ENCODE measurements around the gene PUSL1.

The PUSL1 gene

DNA sequence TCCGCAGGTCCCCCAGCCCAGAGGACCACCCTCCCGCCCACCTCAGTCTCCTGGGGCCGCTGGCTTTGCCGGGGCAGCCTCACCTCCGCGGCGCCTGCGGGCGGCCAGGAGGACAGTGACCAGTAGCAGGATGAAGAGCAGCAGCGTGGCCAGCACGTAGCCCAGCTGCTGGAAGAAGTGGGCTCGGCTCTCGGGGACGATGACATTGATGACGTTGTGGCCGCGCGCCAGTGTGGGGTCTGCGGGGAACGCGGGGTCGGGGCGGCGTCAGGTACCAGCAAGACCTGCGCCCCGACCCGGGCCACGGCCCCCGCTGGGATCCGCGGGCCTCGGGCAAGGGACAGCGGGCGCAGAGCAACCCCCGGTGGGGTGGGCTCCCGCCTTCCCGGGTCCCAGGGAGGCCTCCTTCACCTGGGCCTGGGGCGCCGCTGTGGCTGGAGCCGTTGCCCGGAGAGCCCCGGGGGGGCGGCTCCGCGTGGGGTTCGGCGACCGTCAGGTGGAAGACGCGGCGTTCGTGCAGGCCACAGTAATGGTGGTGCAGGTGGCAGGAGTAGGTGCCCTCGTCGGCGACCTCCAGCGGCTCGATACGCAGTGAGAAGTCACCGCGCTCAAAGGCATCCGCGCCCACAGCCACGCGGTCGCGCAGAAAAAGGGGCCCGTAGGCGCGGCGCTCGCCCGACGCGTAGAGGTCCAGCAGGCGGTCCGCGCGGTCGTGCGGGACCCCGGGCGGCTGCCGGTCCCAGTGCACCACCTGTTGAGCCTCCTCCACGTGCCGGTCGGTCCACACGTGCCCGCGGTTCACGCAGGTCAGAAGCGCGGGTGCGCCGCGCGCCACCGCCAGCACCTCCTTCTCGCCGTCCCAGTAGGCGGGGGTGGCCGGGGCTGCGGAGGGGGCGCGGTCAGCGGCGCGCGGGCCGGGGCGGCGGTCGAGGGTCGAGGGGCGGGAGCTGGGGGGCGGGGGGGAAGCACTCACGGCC is 46.2 kb downstream of the PUSL1 start:
- DNase-seq = no peak

DNA sequence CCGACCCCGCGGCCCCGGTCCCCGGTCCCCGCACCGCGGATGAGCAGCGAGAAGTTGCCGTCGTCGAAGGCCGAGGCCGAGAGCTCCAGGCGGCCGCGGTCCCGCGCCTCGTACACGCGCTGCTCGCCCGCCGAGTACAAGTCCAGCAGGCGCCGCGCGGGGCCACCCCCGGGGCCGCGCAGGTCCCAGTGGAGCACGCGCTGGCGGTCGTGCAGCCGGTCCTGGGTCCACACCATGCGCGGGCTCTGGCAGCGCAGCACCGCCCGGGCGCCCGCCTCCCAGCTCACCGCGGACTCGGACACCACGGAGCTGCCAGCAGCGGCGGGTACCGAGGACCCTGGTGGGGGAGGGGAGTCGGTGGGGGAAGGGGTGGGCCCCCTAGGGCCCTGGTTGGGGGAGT is 47.0 kb downstream of the PUSL1 start:
- peak; percentile 37 for DNase-seq

DNA sequence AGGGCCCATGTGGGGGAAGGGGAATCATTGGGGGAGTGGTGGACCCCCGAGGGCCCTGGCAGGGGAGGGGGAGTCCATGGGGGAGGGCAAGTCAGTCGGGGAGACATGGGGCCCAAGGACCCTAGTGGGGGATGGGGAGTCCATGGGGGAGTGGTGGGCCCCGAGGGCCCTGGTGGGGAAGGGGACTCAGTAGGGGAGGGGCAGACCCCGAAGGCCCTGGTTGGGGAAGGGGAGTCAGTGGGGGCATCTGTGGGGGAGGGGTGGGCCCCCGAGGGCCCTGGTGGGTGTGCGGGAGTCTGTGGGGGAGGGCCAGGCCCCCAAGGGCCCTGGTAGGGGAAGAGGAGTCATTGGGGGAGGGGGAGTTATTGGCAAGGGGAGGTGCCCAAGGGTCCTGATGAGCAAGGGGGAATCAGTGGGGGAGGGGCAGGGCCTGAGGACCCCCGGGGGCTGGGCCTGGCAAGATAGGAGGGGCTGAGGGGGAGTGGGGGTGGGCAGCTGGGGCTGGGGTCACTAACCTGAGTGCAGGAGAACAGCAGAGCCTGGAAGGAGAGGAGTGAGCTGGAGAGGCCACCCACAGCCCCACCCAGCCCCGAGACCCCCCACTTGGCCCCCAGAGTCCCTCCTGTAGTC is 47.9 kb downstream of the PUSL1 start:
- DNase-seq = no peak

DNA sequence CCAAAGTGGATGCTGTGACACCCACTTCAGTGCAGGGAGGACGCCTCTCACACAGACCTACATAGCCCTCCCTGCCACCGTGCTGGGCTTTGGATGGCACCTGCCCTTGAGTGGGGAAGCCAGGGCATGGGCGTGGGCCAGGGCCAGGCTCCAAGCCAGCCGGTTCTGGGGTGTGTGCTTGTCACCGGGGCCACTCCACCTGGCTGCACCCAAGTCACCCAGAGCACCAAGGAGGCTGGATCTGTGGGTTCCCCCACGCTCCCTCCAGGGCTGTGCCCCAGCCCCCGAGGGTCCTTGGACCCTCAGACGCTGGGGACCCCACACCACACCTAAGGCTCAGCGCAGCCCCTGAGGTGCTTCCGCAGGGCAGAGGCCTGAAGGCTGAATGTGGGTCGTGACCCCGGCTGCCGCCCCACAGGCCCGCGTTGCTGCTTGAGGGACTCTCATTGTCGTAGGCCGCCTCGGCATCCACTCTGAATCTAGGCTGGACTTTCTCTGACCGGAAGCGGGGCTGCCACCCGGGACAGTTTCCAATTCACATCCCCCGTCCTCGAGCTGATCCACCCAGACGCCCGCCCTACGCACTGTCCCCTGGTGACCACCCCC is 48.5 kb downstream of the PUSL1 start:
- peak; percentile 63 for DNase-seq

DNA sequence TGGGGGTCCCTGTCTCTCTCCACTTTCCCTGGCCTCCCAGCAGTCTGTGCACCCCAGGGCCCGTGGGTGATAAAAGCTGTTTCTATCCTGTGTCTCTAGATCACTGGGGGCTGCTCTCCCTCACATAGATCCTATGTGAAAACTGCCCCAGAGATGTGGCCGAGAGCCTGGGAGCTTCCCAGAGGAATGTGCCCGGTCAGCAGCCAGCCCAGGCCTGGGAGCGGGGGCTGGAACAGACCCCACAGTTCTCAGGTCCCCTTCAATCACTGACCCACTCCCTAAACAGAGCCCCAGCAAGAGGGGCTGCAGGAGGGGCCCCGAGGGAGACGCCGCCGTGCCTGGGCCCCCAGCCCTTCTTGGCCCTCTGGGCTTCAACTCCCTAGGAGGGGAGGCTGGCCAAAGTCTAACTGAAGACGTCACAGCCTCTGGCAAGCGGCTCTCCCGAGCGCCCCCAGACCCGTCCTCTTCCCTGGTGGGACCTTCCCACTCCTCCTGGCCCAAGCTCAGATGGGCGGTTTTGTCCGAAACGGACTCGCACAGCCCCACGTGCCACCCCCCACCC is 49.6 kb downstream of the PUSL1 start:
- peak; percentile 53 for DNase-seq

DNA sequence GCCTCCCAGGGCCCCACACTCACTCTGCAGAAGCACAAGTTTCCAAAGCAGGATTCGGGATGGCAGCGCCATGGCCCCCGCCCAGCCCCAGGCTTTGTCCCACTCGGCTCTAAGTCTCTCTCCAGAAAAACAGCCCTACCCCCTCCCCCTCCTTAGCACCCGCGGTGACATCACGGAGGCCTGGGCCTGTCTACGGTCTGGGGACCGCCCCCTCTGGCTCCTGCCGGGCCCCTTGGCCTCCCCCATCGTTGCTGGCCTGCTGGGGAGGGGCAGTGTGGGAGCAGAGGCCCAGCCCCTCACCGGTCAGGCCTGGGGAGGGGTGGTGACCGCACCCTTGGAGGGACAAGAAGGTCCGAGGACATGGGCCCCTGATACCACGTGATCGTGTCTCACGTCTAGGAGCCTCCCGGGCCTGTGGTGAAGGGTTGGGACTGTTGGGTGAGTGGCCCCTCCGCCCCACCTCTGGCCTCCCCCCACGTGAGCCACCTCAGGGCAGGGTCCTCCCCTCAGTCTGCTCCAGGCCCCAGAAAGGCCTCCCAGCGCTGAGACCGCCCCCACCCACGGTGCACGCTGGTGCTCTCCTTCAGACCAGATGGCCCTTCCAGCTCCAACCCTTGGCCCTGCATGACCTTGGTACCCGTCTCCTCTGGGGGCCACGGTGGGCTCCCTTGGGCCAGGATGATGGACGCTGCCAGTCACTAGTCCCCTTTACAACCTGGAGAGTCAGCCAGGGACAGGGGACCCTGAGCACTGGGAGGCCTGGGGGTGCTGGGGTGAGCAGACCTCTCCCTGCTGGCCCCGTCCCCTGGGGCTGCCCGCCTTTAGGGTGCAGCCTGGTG is 50.3 kb downstream of the PUSL1 start, which contains the start of gene MXRA8:
Gene MXRA8 (minus strand): TSS at position 123 of the 839 bp plus-strand sequence. CDS start 51 bp downstream, at position 72.
- DNase-seq = peak; percentile 89

DNA sequence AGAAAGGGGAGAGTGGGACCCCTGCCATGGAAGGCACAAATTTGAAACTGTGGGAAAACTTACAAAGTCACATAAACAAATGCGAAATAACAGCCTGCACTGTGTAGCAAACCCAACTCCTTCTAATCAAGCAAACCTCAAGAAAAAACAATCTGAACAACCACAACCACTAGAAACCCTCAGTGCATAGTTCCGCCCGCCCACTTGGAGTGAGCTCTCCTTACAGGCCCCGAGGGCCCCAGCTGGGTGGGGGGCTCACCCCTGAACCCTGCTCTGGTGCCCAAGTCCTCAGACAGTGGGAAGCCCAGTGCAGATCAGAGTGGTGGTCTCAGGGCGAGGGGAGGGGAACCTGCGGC is 50.9 kb downstream of the PUSL1 start:
- DNase-seq = peak; percentile 57

DNA sequence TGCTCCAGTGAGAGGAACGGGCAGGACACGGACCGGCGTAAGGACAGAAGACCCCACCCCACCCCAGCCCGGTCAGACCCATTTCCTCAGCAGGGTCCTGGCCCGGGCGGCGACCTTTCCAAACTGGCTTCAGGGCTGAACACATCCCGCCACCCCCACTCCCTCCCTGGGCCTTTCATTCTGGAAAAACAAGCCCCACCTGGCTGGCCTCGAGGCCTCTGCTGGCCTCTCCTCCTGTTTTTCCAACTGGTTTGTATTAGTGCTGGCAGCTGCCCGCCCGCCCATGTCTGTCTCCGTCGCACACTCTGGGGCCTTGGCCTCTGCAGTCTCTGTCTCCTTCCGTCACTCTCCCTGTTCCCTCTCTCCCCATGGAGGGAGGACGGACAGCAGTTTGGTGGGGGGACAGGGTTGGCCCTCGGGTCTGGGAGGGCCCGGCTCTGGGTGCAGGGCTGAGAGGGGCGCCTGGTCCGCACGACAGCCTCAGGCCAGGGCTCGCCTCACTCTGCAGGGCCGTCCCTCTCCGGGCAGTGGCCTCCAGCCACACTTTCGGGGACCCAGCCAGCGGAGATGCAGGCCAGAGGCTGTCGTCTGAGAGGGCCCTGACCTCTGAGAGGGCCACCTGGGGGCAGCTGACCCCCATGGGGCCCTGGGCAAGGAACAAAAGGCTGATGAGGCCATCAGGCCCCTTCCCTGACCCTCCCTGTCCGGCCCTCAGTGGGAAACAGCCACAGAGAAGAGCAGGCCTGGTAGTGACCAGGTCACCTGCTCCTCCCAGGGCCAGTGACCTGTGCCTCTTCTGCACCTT is 51.5 kb downstream of the PUSL1 start:
- DNase-seq = peak; percentile 65

DNA sequence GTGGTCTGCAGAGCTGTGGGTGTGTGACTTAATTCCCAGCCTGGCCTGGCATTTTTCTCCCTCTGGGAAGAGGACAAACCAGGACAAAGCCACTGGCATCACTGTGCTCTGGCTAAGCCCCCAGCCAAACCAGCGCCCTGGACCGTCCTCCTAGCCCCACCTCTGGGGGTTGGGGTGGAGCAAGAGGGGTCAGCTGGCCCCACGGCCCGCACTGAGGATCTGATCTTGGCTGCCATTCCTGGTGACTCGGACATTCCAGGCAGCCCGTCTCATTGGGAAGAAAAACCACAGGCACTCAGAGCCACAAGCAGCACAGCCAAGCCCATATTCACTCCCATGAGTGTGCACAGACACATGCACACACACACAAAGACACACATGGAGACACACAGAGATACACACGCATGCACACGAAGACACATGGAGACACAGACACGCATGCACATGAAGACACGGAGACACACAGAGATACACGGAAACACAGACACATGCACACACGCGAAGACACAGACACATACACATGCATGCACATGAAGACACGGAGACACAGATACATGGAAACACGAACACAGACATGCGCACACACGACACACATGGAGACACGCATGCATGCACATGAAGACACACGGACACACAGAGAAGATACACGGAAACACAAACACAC is 52.2 kb downstream of the PUSL1 start:
- DNase-seq = peak; percentile 97

Data from EL (cell line).